ENCODE measurements around the gene GPSM1. TPM values are rescaled to one million over a fixed set of nuclear protein-coding genes. Genes with fewer than 3 reads are reported as not detected.

GPSM1 gene
- total and polyA plus RNA-seq, 9 of the 15 experiments (the other 6 are each of a cell fraction or from before 2014, with no cell fraction given), result 0.04 to 14.2 (median 3.1) TPM

DNA sequence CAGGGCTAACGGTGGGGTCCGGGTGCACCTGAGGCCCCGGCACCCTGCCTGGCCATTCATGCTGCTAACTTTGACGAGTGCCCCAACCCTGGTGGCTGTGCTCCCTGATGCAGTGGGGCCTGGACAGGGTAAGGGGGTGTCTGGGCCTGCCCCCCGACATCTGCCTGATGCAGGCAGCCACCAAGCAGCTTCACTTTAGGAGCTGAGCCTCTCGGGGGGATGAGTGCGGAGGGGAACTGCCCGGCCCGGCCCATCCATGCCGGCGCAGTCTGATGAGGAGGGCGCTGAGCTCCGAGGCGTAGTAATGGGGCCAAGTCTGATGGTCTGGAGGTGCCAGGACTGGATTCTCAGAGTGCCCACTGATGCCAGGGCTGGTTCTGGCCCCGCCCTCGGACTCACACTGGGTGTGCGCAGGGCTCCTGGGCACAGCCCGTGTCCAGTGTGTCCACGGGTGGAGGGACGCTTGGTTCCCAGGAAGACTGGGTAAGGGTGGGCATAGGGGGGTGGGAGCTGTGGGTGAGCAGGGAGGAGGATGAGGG is 19.7 kb downstream of the GPSM1 start:
- no peak for FAIRE-seq
- H3K27me3 ChIP-seq (ENCODE audit: control insufficient read depth in 2 of 2, insufficient read depth in 2 of 2, low read length in 2 of 2), result no peaks in the 10 kb centered on the region
- no peak for ATAC-seq
- H3K9me3 ChIP-seq (replicated peaks; ENCODE audit: control insufficient read depth, insufficient read depth, low read depth, low read length), result no peaks in the 10 kb centered on the region
- no peak for DNase-seq (ENCODE audit: extremely low read depth in 1 of 4, low spot score in 3 of 4)
- TF ChIP-seq POLR2G (IDR thresholded peaks at IDR 0.05; ENCODE audit: low read depth, low read length) (peak; percentile 56), SRSF1 (IDR thresholded peaks at IDR 0.05; ENCODE audit: low read depth, low read length) (no peak)
- no peak overlapping the region for H3K27ac ChIP-seq (ENCODE audit: extremely low read depth, low read depth, low read length)
- no peak overlapping the region for H2AFZ ChIP-seq (ENCODE audit: low read depth, low read length)
- no peak overlapping the region for H3K4me2 ChIP-seq (ENCODE audit: insufficient read depth, low read length)
- H3K9ac ChIP-seq (ENCODE audit: insufficient read depth in 1 of 2, low read depth in 2 of 2, low read length in 2 of 2), result no peak overlapping the region; a peak in 1 of 4 replicates
- BruUV-seq (replicated peaks), result no TSS peak
- ChIA-PET CTCF (ENCODE audit: low intra/inter-chr PET ratio) (interaction anchor here (1.8 kb wide), 1 partner anchor 53 kb away, joined by 7 read pairs; the partner anchor contains the start of gene SNAPC4), POLR2A (no interaction called here)
- intact Hi-C loops (cut with micrococcal nuclease), result no loop called here
- no peaks in the 10 kb centered on the region for H3K36me3 ChIP-seq (ENCODE audit: control insufficient read depth, insufficient read depth, low read length)
- no peak overlapping the region for H3K4me3 ChIP-seq
- H4K20me1 ChIP-seq (replicated peaks; ENCODE audit: control insufficient read depth, insufficient read depth, low read length), result no peaks in the 10 kb centered on the region
- H3K4me1 ChIP-seq (replicated peaks in 1 of 2; ENCODE audit: control insufficient read depth in 2 of 2, insufficient read depth in 2 of 2, low read length in 2 of 2), result peaks cover 19 to 94% of the 10 kb centered on the region in 2 experiments
- no peaks in the 10 kb centered on the region for H3K79me2 ChIP-seq (ENCODE audit: control insufficient read depth, insufficient read depth, low read length)
- peaks cover 6% of the 10 kb centered on the region for H3K9me1 ChIP-seq (ENCODE audit: control insufficient read depth, insufficient read depth, low read length)
- in situ Hi-C loops (cut with MboI), result loop anchor here (25.0 kb wide), 1 partner anchor 290 kb away; no protein-coding TSS in a partner anchor
- WGBS (ENCODE audit: insufficient coverage, low coverage, missing lambda C conversion rate), result 63% methylated on average over 16 of the region's 20 CpGs

DNA sequence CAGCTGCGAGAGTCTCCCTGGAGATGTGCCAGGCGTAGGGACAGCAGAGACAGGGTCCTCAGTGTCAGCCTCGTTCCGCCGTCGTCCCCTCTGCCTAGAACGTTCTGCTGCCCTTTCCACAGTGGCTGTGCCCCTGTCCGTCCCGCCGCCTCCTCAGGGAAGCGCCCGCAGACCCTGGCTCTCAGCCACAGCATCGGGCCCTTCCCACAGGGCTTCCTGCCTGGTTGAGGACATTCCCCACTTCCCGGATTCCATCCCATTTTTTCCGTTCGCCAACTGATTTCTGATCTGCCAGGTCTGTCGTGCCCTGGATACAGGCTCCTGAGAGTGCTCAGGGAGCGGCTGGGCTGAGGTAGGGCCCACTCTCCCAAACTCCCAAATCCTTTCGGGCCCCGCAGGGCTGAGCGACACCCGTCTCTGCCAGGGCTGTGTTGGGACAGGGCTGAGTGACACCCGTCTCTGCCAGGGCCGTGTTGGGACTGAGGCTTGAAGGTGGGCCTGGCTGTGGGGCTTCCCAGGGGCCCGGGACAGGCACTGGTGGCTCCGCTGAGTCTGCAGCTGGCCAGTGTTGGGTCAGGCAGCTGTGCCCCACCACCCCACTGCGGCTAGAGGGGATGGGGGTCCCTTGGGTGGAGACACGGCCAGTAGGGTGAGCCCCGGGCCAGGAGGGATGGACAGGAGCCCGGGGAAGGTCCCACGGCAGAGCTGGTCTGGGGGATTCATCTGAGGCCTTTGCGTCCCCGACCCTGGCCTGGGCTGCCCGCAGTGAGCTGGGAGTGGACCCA is 20.3 kb downstream of the GPSM1 start:
- ChIA-PET CTCF (ENCODE audit: low intra/inter-chr PET ratio) (interaction anchor here (0.6 kb wide), 1 partner anchor 63 kb away, joined by 3 read pairs; the partner anchor contains the start of genes ENTR1 and PMPCA), POLR2A (no interaction called here)
- H3K4me3 ChIP-seq, result no peak overlapping the region
- H3K9ac ChIP-seq (ENCODE audit: insufficient read depth in 1 of 2, low read depth in 2 of 2, low read length in 2 of 2), result peak overlapping the region in 1 of 2 experiments; percentile 35; a peak in 2 of 4 replicates
- H3K9me1 ChIP-seq (ENCODE audit: control insufficient read depth, insufficient read depth, low read length), result peaks cover 6% of the 10 kb centered on the region
- WGBS (ENCODE audit: insufficient coverage, low coverage, missing lambda C conversion rate), result 52% methylated on average over 25 of the region's 34 CpGs
- H3K79me2 ChIP-seq (ENCODE audit: control insufficient read depth, insufficient read depth, low read length), result no peaks in the 10 kb centered on the region
- H3K4me1 ChIP-seq (replicated peaks in 1 of 2; ENCODE audit: control insufficient read depth in 2 of 2, insufficient read depth in 2 of 2, low read length in 2 of 2), result peaks cover 19 to 94% of the 10 kb centered on the region in 2 experiments
- FAIRE-seq (no peak), ATAC-seq (no peak), DNase-seq (ENCODE audit: extremely low read depth in 1 of 4, low spot score in 3 of 4) (no peak)
- no peaks in the 10 kb centered on the region for H3K36me3 ChIP-seq (ENCODE audit: control insufficient read depth, insufficient read depth, low read length)
- H2AFZ ChIP-seq (ENCODE audit: low read depth, low read length), result no peak overlapping the region
- no peaks in the 10 kb centered on the region for H3K9me3 ChIP-seq (replicated peaks; ENCODE audit: control insufficient read depth, insufficient read depth, low read depth, low read length)
- intact Hi-C loops (cut with micrococcal nuclease) (no loop called here), in situ Hi-C loops (cut with MboI) (loop anchor here (25.0 kb wide), 1 partner anchor 290 kb away; no protein-coding TSS in a partner anchor)
- BruUV-seq (replicated peaks), result no TSS peak
- H3K4me2 ChIP-seq (ENCODE audit: insufficient read depth, low read length), result no peak overlapping the region
- no peaks in the 10 kb centered on the region for H3K27me3 ChIP-seq (ENCODE audit: control insufficient read depth in 2 of 2, insufficient read depth in 2 of 2, low read length in 2 of 2)
- no peak for TF ChIP-seq TEAD2 (tag; IDR thresholded peaks at IDR 0.05)
- TF ChIP-seq MTA1 (IDR thresholded peaks at IDR 0.05; ENCODE audit: borderline replicate concordance), result no peak
- TF ChIP-seq POLR2G (IDR thresholded peaks at IDR 0.05; ENCODE audit: low read depth, low read length), result peak; percentile 63; the same call in 1 of the 2 replicates
- TF ChIP-seq PTRF (tag; IDR thresholded peaks at IDR 0.05), result no peak
- no peak overlapping the region for H3K27ac ChIP-seq (ENCODE audit: extremely low read depth, low read depth, low read length)
- H4K20me1 ChIP-seq (replicated peaks; ENCODE audit: control insufficient read depth, insufficient read depth, low read length), result no peaks in the 10 kb centered on the region; the same call in 1 of the 2 replicates

All from K562 (cell line).